Measurements from ENCODE around the gene OBSCN.

OBSCN gene

DNA sequence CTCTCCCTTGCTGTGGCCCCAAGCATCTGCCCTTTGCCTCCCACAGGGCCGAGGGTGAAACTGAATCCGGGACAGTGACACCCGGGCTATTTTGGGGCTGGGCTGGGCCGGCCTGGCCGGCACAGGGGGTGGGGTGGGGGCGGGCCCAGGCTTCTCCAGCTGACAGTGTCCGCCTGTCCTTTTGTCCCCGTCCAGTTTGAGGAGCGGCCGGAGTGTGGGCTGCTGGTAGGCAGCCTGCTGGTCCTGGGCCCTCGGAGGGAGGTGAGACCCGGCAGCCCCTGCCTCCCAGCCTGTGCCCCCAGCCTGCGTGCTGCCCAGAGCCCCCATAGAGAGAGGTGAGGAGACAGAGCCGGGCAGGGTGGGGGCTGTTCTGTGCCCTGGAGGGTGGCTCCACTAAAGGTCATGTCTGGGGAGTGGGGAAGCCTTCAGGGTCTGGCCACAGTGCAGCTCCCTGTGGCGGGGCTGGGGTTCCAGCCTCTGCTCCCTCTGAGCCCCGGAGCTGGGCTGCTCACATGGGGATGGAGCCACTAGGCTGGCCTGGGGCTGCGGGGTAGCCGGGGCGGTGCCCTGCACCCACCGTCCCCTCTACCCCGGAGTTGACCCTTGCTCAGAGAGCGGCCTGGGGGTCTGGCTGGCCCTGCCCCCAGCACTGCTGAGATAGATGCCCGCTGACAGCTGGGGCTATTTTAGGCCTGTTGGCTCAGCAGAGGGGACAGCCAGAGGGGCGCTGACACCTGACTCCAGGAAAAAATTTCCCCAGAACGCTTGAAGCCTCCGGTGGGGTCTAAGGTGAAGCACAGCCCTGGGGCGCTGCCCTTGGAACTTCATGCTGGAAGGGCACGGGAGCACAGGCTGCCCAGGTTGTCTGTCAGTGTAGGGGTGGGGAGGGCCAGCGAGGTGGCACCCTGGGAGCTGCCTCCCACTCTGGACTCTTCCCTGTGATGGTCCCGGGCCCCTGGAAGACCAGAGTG is at the start of gene OBSCN:
Gene OBSCN, plus strand, starts transcription at position 194 of the 971 bp plus-strand sequence. CDS start 3,740 bp downstream, outside the sequence.
- no peak for DNase-seq (ENCODE audit: low read depth in 2 of 2)

DNA sequence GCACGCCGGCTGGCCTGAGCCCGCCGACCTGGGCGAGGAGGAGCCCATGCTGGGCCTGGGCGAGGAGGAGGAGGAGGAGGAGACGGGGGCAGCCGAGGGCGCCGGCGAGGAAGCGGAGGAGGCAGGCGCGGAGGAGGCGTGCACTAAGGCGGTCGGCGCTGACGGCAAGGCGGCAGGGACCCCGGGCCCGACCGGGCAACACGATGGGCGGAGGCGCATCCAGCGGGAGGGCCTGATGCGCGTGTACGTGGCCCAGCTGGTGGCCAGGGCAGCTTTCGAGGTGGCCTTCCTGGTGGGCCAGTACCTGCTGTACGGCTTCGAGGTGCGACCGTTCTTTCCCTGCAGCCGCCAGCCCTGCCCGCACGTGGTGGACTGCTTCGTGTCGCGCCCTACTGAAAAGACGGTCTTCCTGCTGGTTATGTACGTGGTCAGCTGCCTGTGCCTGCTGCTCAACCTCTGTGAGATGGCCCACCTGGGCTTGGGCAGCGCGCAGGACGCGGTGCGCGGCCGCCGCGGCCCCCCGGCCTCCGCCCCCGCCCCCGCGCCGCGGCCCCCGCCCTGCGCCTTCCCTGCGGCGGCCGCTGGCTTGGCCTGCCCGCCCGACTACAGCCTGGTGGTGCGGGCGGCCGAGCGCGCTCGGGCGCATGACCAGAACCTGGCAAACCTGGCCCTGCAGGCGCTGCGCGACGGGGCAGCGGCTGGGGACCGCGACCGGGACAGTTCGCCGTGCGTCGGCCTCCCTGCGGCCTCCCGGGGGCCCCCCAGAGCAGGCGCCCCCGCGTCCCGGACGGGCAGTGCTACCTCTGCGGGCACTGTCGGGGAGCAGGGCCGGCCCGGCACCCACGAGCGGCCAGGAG is 49.5 kb upstream of the OBSCN start:
- DNase-seq (ENCODE audit: low read depth in 2 of 2), result no peak

- DNase-seq (ENCODE audit: low read depth in 2 of 2), result no peak
Observed at GRCh38 chr1:228159008-228159665, 48.7 kb upstream of the OBSCN start.

GRCh38 chr1:228160201-228160761 is 47.6 kb upstream of the OBSCN start:
- no peak for DNase-seq (ENCODE audit: low read depth in 2 of 2)

- DNase-seq (ENCODE audit: low read depth in 2 of 2), result no peak
Observed at GRCh38 chr1:228161362-228161761, 46.5 kb upstream of the OBSCN start.

GRCh38 chr1:228161866-228162265 is 46.0 kb upstream of the OBSCN start:
- DNase-seq (ENCODE audit: low read depth in 2 of 2), result no peak

DNA sequence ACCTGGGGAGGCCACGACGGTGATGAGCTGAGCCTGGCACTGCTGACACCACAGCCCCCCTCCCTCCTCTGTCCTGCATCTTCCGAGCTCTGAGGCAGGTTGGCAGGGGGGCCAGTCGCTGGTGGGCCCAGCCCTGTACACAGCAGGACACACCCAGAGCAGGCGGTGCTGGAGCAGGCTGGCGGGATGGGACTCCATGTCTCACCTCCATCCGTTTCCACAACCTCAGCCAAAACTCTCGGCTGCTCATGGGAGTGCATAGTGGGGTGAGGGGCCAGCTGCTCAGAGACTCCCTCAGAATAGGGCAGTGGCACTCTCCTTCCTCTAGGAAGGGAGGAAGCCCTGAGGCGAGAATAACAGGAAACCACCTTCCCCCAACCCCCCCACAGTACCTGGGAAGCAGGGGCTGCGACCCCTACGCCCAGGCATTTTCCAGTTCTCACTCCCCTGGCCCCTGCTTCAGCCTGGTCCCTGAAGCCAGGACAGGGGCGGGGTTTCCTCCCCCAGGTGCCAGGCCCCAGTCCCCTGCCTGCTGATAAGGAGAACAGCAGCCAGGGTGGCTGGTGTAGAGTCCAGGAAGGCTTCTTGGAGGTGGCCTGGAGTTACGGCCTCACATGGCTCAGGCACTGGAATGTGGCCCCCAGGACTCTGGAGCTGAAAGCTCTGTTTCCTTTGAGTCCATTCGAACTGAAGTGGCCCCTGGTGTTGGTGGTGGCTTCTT is 45.4 kb upstream of the OBSCN start:
- no peak for DNase-seq (ENCODE audit: low read depth in 2 of 2)

- DNase-seq (ENCODE audit: low read depth in 2 of 2), result no peak
Observed at GRCh38 chr1:228163007-228163753, 44.7 kb upstream of the OBSCN start.

DNA sequence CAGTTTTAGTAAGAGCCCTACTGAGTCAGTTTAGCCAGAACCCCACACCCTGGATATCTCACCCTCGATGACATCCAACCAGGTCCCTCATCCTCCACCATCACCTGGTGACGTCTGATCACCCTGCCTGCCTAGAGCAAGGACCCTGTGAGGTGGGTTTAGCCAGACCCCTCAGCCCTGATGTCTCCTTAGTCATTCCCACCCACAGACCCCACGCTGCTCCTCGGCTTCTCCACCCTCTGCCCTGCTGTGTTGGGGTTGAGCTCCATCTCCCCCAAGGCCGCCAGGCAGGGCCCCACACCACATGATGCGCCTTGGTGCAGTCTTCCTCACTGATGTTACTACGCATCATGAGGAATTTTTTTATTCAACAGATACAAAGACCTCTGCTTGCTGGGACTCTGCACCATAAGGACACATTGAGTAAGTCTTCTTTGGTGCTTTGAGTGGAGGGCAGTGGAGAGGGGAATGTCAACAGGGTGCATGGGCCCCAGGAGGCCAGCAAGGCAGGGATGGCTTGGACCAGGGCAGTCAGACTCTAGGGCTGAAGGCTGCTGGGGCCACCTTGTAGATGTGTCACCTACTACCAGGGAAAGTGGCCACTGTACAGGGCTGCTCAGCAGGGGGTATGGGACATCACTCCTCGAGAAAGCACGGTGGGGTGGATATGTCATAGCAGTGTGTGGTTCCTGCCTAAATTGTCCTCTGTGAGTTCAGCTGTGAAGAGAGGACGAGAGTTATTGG is 43.9 kb upstream of the OBSCN start:
- no peak for DNase-seq (ENCODE audit: low read depth in 2 of 2)

DNA sequence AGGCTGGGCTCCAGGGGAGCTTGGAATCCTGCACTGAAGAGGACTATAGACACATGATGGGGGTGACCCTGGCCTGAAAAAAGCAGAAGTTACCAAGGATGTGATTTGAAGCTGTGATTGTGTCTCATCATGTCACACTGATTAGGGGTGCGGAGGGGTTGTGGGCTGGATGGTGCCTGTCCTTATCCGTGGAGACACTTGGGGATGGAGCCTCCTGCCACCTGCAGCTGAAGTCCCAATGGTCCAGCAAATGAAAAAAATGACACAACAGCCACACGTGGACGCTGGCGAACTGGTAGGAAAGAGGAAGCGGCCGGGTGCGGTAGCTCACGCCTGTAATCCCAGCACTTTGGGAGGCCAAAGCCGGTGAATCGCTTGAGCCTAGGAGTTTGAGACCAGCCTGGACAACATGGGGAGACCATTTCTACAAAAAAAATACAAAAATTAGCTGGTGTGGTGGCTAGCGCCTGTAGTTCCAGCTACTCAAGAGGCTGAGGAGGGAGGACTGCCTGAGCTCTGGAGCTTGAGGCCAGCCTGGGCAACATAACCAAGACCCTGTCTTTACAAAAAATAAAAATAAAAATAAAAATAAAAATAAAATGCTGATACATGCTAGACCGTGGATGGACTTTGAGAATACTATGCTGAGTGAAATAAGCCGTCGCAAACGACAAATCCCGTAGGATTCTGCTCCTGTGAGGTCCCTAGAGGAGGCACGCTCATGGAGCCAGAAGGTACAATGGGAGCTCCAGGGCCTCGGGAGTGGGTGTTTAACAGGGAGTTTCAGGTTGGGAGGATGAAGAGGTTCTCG is 43.1 kb upstream of the OBSCN start:
- DNase-seq (ENCODE audit: low read depth in 2 of 2), result no peak

DNA sequence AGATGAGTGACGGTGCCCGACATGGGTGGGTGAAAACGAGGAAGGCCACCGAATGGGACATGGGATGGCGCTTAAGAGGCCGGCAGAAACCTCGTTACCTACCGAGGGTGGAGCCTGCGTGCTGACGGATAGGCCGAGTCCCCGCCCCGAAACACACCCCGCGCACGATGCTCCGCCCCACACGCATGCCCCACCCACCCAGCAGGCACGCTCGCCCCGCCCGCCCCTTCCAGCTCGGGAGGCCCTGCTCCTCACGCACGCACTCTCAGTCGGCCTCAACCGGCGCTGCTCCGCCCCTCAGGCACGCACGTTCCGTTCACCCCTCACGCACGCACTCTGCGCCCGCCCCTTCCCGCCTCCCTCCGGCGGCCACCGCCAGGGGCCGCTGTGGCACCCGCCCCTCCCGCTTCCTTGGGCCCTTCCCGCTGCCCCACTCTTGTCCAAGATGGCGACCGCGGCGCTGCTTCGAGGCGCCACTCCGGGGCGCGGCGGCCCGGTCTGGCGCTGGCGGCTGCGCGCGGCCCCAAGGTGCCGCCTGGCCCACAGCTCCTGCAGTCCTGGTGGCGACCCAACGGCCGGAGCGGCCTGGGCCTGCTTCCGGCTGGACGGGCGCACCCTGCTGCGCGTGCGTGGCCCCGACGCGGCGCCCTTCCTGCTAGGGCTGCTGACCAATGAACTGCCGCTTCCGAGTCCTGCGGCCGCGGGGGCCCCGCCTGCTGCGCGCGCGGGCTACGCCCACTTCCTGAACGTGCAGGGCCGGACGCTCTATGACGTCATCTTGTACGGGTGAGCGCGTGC is 42.3 kb upstream of the OBSCN start, which contains the start of gene IBA57:
Gene IBA57, plus strand, starts transcription at position 433 of the 798 bp plus-strand sequence. Its CDS starts 13 bp downstream, at position 446.
- DNase-seq (ENCODE audit: low read depth in 2 of 2), result peak; percentile 99 to 100

- DNase-seq (ENCODE audit: low read depth in 2 of 2), result peak; percentile 18 to 26
Observed at GRCh38 chr1:228166170-228166936, 41.5 kb upstream of the OBSCN start.

DNA sequence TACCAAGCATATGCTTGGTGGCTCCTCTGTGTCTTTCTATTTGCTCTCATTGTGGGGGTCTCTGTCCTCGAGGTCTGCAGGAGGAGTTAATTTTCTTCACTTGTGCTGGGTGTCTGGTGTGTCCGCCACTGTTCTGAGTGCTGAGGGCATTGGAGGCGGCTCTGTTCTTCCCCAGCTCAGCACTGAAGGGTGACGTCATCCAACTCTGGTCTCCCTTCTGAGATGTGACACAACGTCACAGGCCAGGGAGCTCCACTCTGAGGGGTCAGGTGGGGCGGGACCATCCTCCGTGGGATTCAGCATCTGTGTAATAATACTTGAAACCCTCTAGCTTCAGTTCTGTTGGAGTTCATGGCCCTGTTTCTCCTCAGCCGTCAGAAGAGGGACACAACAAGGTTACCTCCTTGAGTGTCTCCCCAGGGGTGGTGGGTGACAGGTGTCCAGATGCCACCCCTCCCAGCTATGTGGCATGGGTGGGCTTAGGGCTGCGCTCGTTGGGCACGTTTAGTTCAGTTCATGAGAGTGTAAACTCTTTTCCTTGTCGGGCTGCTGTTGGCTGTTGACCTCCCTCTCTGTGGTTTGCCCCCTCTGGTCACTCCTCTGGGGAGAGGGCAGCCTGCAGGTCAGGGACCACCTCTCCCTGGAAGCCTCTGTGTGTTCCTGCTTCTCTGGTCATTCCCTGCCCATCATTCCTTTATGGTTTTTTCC is 39.1 kb upstream of the OBSCN start:
- DNase-seq (ENCODE audit: low read depth in 2 of 2), result no peak

- no peak for DNase-seq (ENCODE audit: low read depth in 2 of 2)
Observed at GRCh38 chr1:228169345-228169744, 38.5 kb upstream of the OBSCN start.

DNA sequence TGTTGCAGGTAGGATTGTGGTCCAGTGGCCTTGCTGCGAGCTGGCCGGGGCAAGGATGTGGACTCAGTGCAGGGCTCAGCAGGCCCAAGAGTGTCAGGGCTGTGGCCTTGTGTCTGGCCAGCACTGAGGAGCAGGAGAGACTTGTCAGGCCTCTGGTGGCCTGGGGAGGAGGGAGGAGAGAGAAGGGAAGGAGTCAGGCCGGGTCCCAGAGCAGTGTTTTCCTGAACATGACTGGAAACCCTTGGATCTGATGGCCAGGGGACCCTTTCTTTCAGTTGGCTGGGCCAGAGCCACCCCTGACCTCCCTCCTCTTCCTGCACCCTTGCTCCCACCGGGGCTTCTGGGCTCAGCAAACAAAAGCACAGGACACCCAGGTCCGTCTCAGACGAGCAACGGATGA is 37.2 kb upstream of the OBSCN start:
- DNase-seq (ENCODE audit: low read depth in 2 of 2), result no peak

DNA sequence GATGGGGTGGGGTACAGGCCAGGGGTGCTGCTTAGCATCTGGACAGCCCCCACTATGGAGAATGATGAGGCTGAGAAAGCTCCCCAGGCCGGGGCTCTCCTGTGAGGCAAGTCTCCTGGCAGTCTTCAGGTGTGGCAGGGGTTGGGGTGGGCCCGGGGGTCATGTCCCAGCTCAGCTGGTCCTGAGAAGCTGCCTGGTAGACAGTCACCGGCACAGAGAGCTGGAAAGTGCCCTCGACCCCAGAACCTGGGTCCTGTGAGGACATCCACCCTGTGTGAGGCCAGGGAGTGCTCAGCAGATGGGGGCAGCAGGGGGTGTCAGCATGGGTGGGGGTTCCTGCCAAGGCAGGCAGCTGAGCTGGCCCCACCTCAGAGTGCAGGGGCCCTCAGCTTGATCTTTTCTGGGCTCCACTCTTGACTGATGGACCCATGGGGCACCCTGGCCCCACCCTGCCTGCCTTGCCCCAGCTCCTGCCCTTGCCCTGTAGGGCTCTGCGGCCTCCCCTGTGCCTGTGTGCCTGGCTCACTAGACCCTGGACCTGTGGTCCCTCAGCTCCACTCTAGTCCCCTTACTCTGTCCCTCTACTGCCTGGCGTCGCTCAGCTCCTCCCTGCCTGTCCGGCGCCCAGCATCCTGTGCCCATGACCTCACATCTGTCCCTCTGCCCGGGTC is 36.5 kb upstream of the OBSCN start:
- DNase-seq (ENCODE audit: low read depth in 2 of 2), result no peak

Data from stimulated activated CD4-positive, alpha-beta T cell treated with anti-CD3 and anti-CD28 coated beads, Interleukin-12 subunit alpha, Interleukin-12 subunit beta, amount 100 ng/mL, for 24 hours (primary cell).